ENCODE results near the gene PLD2. TPM values are rescaled to one million over a fixed set of nuclear protein-coding genes. Genes with fewer than 3 reads are reported as not detected.
"Not testable (repeated sequence)": the region's sequence is repeated elsewhere in the genome, so short reads cannot be mapped to it uniquely, and the experiment has no call there.

The PLD2 gene
- total RNA-seq, 6 experiments from 2014 or later: 8.2 to 27.3 (median 10.8) TPM

- Histone ChIP-seq H3K27me3 (no peaks in the 10 kb centered on the region), H3K9me3 (no peaks in the 10 kb centered on the region), H3K27ac (no peak overlapping the region), H3K4me3 (no peak overlapping the region), H3K36me3 (no peaks in the 10 kb centered on the region), H3K4me1 (no peaks in the 10 kb centered on the region)
- intact Hi-C loops (cut with DNase I): no loop called here
- peak in 1 of 4 donors; percentile 13 for ATAC-seq
- no peak for DNase-seq
- TF ChIP-seq CTCF (IDR thresholded peaks at IDR 0.05) (no peak), POLR2A (IDR thresholded peaks at IDR 0.05) (no peak)
- WGBS (ENCODE audit: insufficient coverage, low coverage, low lambda C conversion rate, missing lambda C conversion rate): 0% methylated on average over 1 of the region's 3 CpGs
These were observed 15.9 kb downstream of the PLD2 start for GRCh38 chr17:4822835-4823234.

GRCh38 chr17:4823373-4824089, 16.6 kb downstream of the PLD2 start:
- H3K9me3 ChIP-seq: no peaks in the 10 kb centered on the region
- WGBS (ENCODE audit: insufficient coverage, low coverage, low lambda C conversion rate, missing lambda C conversion rate): 61% methylated on average over 7 of the region's 12 CpGs
- TF ChIP-seq POLR2A (IDR thresholded peaks at IDR 0.05) (no peak), CTCF (IDR thresholded peaks at IDR 0.05) (no peak)
- H3K27me3 ChIP-seq: no peaks in the 10 kb centered on the region
- H3K4me3 ChIP-seq: no peak overlapping the region
- no peak for ATAC-seq
- no peak overlapping the region for H3K27ac ChIP-seq
- intact Hi-C loops (cut with DNase I): no loop called here
- H3K4me1 ChIP-seq: no peaks in the 10 kb centered on the region
- no peaks in the 10 kb centered on the region for H3K36me3 ChIP-seq
- DNase-seq: no peak

DNA sequence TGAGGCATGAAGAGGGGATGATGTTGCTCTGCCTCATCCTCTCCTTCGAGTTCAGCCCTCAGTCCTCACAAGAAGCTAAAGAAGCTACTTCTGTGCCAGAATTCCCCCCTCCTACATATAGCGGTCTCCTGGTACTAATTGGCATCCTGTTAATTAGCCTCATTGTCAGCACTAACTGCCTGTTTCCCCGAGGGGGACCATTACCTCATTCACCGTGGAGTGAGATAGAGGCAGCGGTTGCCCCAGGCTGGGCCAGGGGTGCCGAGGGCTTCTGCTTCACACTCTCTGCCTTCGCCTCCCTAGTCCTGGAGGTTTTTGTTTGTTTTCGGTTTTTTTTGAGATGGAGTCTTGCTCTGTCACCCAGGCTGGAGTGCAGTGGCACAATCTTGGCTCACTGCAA, 20.4 kb downstream of the PLD2 start:
- Histone ChIP-seq H3K27me3 (no peaks in the 10 kb centered on the region), H3K4me3 (no peak overlapping the region), H3K36me3 (no peaks in the 10 kb centered on the region), H3K27ac (no peak overlapping the region), H3K9me3 (no peaks in the 10 kb centered on the region), H3K4me1 (no peaks in the 10 kb centered on the region)
- intact Hi-C loops (cut with DNase I): no loop called here
- TF ChIP-seq POLR2A (IDR thresholded peaks at IDR 0.05): no peak
- no peak for TF ChIP-seq CTCF (IDR thresholded peaks at IDR 0.05)
- DNase-seq: no peak
- ATAC-seq: peak in 1 of 4 donors; percentile 10
- WGBS (ENCODE audit: insufficient coverage, low coverage, low lambda C conversion rate, missing lambda C conversion rate): 85% methylated on average over 7 of the region's 8 CpGs

DNA sequence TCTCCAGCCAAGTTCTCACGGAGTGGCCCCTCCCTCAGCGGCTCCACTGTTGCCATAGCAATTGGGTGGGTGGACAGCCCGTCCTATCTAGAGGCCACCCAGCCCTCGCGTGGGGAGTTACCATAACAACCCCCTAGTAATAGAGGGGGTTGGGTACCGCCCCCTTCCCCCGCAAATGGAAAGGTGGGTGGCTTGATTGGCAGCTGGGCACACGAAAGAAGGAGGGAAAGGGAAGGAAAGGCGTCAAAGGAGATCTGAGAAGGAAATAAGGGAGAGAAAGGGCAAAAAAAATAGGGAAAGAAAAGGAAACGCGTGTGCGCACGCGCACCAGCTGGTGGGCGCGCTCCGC, 25.9 kb downstream of the PLD2 start:
- H3K36me3 ChIP-seq; ATAC-seq; H3K27me3 ChIP-seq; intact Hi-C loops (cut with DNase I); H3K9me3 ChIP-seq; DNase-seq: not testable (repeated sequence)
- 0% methylated on average over 8 of the region's 17 CpGs for WGBS (ENCODE audit: insufficient coverage, low coverage, low lambda C conversion rate, missing lambda C conversion rate)
- Histone ChIP-seq H3K27ac (peak overlapping the region in 2 of 3 donors; percentile 75 to 95), H3K4me1 (peaks cover 0 to 25% (median 11%) of the 10 kb centered on the region in 4 donors), H3K4me3 (peak overlapping the region; percentile 74 to 98 (median 96))

DNA sequence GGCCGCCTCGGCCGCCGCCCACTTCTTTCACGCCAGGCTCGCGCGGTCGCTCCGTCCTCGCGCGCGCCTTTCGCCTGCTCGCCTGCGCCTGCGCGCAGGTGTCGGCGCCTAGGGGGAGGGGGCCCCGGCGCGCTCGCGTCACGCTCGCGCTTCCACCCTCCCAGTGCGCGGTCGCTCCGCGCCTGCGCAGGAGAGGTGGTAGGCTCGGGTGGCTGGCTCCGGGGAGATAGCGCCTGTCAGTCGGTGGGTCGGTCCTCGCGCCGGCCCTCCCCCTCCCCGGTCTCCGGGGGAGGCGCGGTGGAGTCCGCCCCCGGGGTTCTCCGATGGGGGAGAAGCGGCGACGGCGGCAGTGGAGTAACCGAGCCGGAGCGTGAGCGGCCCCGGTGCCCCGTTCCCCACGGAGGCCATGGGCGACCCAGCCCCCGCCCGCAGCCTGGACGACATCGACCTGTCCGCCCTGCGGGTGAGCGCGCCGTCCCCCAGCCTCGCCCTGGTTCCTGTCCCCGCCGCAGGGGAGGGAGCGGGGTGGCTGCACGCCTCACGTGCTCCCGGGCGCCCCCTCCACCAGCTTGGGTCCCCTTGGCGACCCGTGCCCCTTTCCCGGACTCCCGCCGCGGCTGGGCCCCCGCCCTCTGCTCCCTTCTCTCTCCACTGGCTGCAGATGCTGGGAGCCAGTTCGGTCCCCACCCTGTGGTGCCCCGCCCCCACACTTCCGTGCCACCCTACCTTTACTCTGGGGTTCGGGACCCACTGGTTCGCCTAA, 26.4 kb downstream of the PLD2 start, which contains the start of gene MINK1:
Gene MINK1, plus strand, starts transcription at position 163 of the 763 bp plus-strand sequence. Its CDS starts 244 bp downstream, at position 407.
- TF ChIP-seq POLR2A (IDR thresholded peaks at IDR 0.05): peak; percentile 91
- no peak for TF ChIP-seq CTCF (IDR thresholded peaks at IDR 0.05)
- no peaks in the 10 kb centered on the region for H3K36me3 ChIP-seq
- H3K27ac ChIP-seq: peak within 1 kb of the TSS; percentile 75 to 95 (median 86)
- intact Hi-C loops (cut with DNase I): no loop called here
- H3K27me3 ChIP-seq: no peaks in the 10 kb centered on the region
- WGBS (ENCODE audit: insufficient coverage, low coverage, low lambda C conversion rate, missing lambda C conversion rate): 0% methylated on average over 11 of the region's 91 CpGs
- H3K4me1 ChIP-seq: peaks cover 0 to 25% (median 11%) of the 10 kb centered on the region in 4 donors
- peak within 1 kb of the TSS; percentile 74 to 98 (median 96) for H3K4me3 ChIP-seq
- H3K9me3 ChIP-seq: no peaks in the 10 kb centered on the region
- ATAC-seq (peak; percentile 90 to 95 (median 93)), DNase-seq (peak; percentile 92 to 95 (median 93))

Measured in right lobe of liver (tissue), 6 donors.